Natural killer cell (primary cell): ENCODE results near the gene UBE2C. TPM values are rescaled to one million over a fixed set of nuclear protein-coding genes. Genes with fewer than 3 reads are reported as not detected.

Experiments used
- ATAC-seq, 3 donors: fragments of 150-1000 bp in 2 of 3; fragments of 200-7000 bp in 1 of 3; cut with Tn5 transposase; 1 replicate in 1 of 3; 2 replicates in 2 of 3; pipeline ENCODE4 v1.10.0; 2021; ENCODE audit warnings: mild to moderate bottlenecking in 2 of 3, moderate library complexity in 2 of 3
- DNase-seq, 2 donors: peaks; one replicate each; pipeline versions ENCODE4 v3.0.0 to v3.0.0-alpha.2; 2013 to 2021; ENCODE audit warnings: mixed read lengths in 1 of 2
- H3K27ac ChIP-seq: one replicate; pipeline ENCODE4 v1.5.1; 2013; ENCODE audit warnings: mild to moderate bottlenecking, low read length
- H3K27me3 ChIP-seq: one replicate; pipeline ENCODE4 v1.6.1; 2013; ENCODE audit warnings: low read length; ENCODE audit not compliant: control insufficient read depth, insufficient read depth
- H3K36me3 ChIP-seq: one replicate; pipeline ENCODE4 v1.6.1; 2013; ENCODE audit warnings: low read length; ENCODE audit not compliant: control insufficient read depth, insufficient read depth
- H3K4me1 ChIP-seq: one replicate; pipeline ENCODE4 v1.6.1; 2013; ENCODE audit warnings: low read length; ENCODE audit not compliant: control insufficient read depth, insufficient read depth
- H3K4me3 ChIP-seq: one replicate; pipeline ENCODE4 v1.5.1; 2013; ENCODE audit warnings: low read length
- H3K9me3 ChIP-seq: one replicate; pipeline ENCODE4 v1.6.1; 2013; ENCODE audit warnings: low read length; ENCODE audit not compliant: control insufficient read depth, insufficient read depth
- H3K27ac Mint-ChIP-seq, 2 donors: one replicate each; pipeline ENCODE4 v1.8.0; 2022; ENCODE audit warnings: mild to moderate bottlenecking in 2 of 2, mixed read lengths in 2 of 2, moderate library complexity in 1 of 2
- H3K27me3 Mint-ChIP-seq, 2 donors: one replicate each; pipeline ENCODE4 v1.8.0; 2022; ENCODE audit warnings: low read depth in 2 of 2, mixed read lengths in 2 of 2
- H3K36me3 Mint-ChIP-seq: one replicate; pipeline ENCODE4 v1.8.0; 2022; ENCODE audit warnings: mixed read lengths
- H3K4me1 Mint-ChIP-seq, 2 donors: one replicate each; pipeline ENCODE4 v1.8.0; 2022; ENCODE audit warnings: mixed read lengths in 2 of 2
- H3K4me3 Mint-ChIP-seq: one replicate; pipeline ENCODE4 v1.8.0; 2022; ENCODE audit warnings: mild to moderate bottlenecking, moderate library complexity, mixed read lengths
- H3K9me3 Mint-ChIP-seq, 2 donors: one replicate each; pipeline ENCODE4 v1.8.0; 2022; ENCODE audit warnings: mixed read lengths in 2 of 2
- WGBS: methylation state at CpG from one replicate; pipeline ENCODE4 v1.1.7; 2013; ENCODE audit warnings: missing lambda C conversion rate; ENCODE audit not compliant: insufficient coverage; 5-methylcytosine and 5-hydroxymethylcytosine counted together
- intact Hi-C: fragments of 100-400 bp; cut with micrococcal nuclease; formaldehyde crosslinking; loops from one replicate; pipeline ENCODE4 v1.14.2; 2022
- total RNA-seq, 4 donors: library from RNA; stranded (reverse); fragments of 120-200 nt in 1 of 4; gene quantifications; one replicate each; pipeline versions ENCODE4 v1.2.3 to v1.2.4, GENCODE V29; 2013 to 2022
- TF ChIP-seq, protein P1 (sequence below): fragments of 200-600 bp; IDR thresholded peaks from one replicate; pipeline ENCODE4 v1.8.0; 2022; ENCODE audit warnings: antibody characterized with exemption

UBE2C gene
- total RNA-seq, 3 donors from 2014 or later (not counting 1 experiment from before 2014, with no cell fraction given): 0.54 to 3.2 TPM; not detected in 1

GRCh38 chr20:45813006-45813340 lies 529 bp downstream of the UBE2C start:
- peak overlapping the region; percentile 26 to 68 for H3K27ac Mint-ChIP-seq
- DNase-seq (no peak), ATAC-seq (no peak)
- peak overlapping the region; percentile 87 for H3K4me3 Mint-ChIP-seq
- no peaks in the 10 kb centered on the region for H3K9me3 Mint-ChIP-seq
- Histone ChIP-seq H3K27ac (no peak overlapping the region), H3K4me3 (peak overlapping the region; percentile 44), H3K36me3 (peaks cover 27% of the 10 kb centered on the region), H3K4me1 (peaks cover 17% of the 10 kb centered on the region), H3K27me3 (no peaks in the 10 kb centered on the region), H3K9me3 (no peaks in the 10 kb centered on the region)
- TF ChIP-seq, protein P1, sequence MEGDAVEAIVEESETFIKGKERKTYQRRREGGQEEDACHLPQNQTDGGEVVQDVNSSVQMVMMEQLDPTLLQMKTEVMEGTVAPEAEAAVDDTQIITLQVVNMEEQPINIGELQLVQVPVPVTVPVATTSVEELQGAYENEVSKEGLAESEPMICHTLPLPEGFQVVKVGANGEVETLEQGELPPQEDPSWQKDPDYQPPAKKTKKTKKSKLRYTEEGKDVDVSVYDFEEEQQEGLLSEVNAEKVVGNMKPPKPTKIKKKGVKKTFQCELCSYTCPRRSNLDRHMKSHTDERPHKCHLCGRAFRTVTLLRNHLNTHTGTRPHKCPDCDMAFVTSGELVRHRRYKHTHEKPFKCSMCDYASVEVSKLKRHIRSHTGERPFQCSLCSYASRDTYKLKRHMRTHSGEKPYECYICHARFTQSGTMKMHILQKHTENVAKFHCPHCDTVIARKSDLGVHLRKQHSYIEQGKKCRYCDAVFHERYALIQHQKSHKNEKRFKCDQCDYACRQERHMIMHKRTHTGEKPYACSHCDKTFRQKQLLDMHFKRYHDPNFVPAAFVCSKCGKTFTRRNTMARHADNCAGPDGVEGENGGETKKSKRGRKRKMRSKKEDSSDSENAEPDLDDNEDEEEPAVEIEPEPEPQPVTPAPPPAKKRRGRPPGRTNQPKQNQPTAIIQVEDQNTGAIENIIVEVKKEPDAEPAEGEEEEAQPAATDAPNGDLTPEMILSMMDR: no peak
- H3K36me3 Mint-ChIP-seq: no peaks in the 10 kb centered on the region
- H3K4me1 Mint-ChIP-seq: peaks cover 16% of the 10 kb centered on the region in 2 donors
- intact Hi-C loops: loop anchor here (5.0 kb wide), 1 partner anchor 159 kb away; the partner anchor contains the start of gene ZNF335
- WGBS: 19% methylated on average over 11 of the region's 11 CpGs
- H3K27me3 Mint-ChIP-seq: no peaks in the 10 kb centered on the region

- TF ChIP-seq, protein P1: no peak
- H3K27me3 Mint-ChIP-seq: no peaks in the 10 kb centered on the region
- 74% methylated on average over 6 of the region's 7 CpGs for WGBS
- Histone ChIP-seq H3K36me3 (peaks cover 27% of the 10 kb centered on the region), H3K27ac (no peak overlapping the region), H3K9me3 (no peaks in the 10 kb centered on the region), H3K27me3 (no peaks in the 10 kb centered on the region), H3K4me1 (peaks cover 17% of the 10 kb centered on the region), H3K4me3 (no peak overlapping the region)
- no peak overlapping the region for H3K27ac Mint-ChIP-seq
- DNase-seq: no peak
- ATAC-seq: no peak
- H3K36me3 Mint-ChIP-seq: no peaks in the 10 kb centered on the region
- intact Hi-C loops: loop anchor here (5.0 kb wide), 1 partner anchor 159 kb away; the partner anchor contains the start of gene ZNF335
- H3K4me3 Mint-ChIP-seq: peak overlapping the region; percentile 87
- H3K4me1 Mint-ChIP-seq: peaks cover 16% of the 10 kb centered on the region in 2 donors
- no peaks in the 10 kb centered on the region for H3K9me3 Mint-ChIP-seq
These were observed 1.0 kb downstream of the UBE2C start for GRCh38 chr20:45813489-45813888.

DNA sequence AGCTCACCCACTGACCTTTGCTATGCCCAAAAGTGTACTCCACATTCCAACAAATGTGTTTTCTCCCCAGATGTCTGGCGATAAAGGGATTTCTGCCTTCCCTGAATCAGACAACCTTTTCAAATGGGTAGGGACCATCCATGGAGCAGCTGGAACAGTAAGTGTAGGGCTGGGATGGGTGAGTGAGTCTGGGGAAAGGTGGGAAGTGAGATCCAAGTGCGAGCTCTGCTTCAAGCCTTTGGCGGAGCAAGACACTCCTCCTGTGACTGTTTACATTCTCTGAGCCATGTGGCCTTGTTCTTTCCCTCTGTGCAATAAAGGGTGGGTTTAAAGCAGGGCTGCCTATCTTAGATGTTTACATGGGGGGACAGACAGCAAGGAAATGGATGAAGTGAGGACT lies 1.9 kb downstream of the UBE2C start:
- ATAC-seq (no peak), DNase-seq (no peak)
- Histone ChIP-seq H3K9me3 (no peaks in the 10 kb centered on the region), H3K4me1 (peaks cover 17% of the 10 kb centered on the region), H3K36me3 (peaks cover 19% of the 10 kb centered on the region), H3K4me3 (no peak overlapping the region), H3K27me3 (no peaks in the 10 kb centered on the region), H3K27ac (no peak overlapping the region)
- H3K9me3 Mint-ChIP-seq: no peaks in the 10 kb centered on the region
- intact Hi-C loops: loop anchor here (5.0 kb wide), 1 partner anchor 158 kb away; the partner anchor contains the start of gene ZNF335
- H3K36me3 Mint-ChIP-seq: no peaks in the 10 kb centered on the region
- WGBS: 93% methylated on average over 3 of the region's 3 CpGs
- H3K4me3 Mint-ChIP-seq: no peak overlapping the region
- H3K4me1 Mint-ChIP-seq: peaks cover 16% of the 10 kb centered on the region in 2 donors
- TF ChIP-seq, protein P1: no peak
- no peak overlapping the region for H3K27ac Mint-ChIP-seq
- H3K27me3 Mint-ChIP-seq: peaks cover 0 to under 1% of the 10 kb centered on the region in 2 donors

DNA sequence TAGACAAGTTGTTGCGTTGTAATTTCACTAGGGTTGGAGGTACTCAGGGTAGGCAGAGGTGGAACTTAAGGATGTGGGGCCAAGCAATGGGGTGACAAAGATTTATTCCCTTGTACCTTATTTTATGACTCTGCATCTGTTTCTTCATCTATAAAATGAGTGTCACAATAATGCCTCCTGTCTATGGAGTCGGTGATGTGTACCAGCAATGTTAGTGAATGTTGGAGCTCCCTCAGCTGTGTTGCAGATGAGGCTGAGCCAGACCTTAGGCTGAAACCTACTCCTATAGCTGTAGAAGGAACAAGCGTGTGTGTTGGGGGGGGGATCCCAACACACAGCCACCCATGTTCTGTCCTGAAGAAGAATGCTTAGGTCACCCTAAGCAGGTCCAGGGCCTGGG lies 4.5 kb downstream of the UBE2C start:
- no peaks in the 10 kb centered on the region for H3K9me3 Mint-ChIP-seq
- Histone ChIP-seq H3K9me3 (no peaks in the 10 kb centered on the region), H3K36me3 (no peaks in the 10 kb centered on the region), H3K27ac (no peak overlapping the region), H3K4me1 (peaks cover 12% of the 10 kb centered on the region), H3K4me3 (no peak overlapping the region), H3K27me3 (no peaks in the 10 kb centered on the region)
- DNase-seq (no peak), ATAC-seq (no peak)
- intact Hi-C loops: no loop called here
- TF ChIP-seq, protein P1: no peak
- peaks cover 2 to 9% of the 10 kb centered on the region in 2 donors for H3K27me3 Mint-ChIP-seq
- no peak overlapping the region for H3K27ac Mint-ChIP-seq
- H3K4me3 Mint-ChIP-seq: no peak overlapping the region
- H3K4me1 Mint-ChIP-seq: peaks cover 15% of the 10 kb centered on the region in 2 donors
- WGBS: 100% methylated on average over 2 of the region's 3 CpGs
- no peaks in the 10 kb centered on the region for H3K36me3 Mint-ChIP-seq
